ENCODE results near the gene PDE4D. TPM values are rescaled to one million over a fixed set of nuclear protein-coding genes. Genes with fewer than 3 reads are reported as not detected.

Gene PDE4D
- total RNA-seq, 1 experiment from 2014 or later: 2.1 TPM

DNA sequence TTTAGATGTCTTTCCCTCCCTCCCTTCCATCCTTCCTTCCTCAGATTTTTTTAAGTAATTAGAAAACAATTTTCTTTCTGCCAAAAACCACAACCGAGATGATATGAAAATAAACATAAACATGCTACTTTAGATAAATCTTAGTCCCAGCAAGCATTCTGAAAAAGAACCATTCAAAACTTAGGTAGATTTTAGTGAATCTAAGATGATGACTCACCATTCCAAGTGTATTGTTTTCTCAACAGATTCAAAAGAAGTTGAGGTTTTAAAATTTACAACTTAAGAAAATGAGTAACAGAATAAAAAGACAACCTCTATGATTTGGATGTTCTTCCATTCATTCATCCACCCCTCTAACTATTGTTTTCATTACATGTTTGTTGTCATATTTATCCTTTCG, 465.1 kb downstream of the PDE4D start:
- Histone ChIP-seq H2AK5ac (ENCODE audit: insufficient read length, low read length) (no peak overlapping the region), H3K4me1 (ENCODE audit: insufficient read depth, low read length) (no peaks in the 10 kb centered on the region), H3K79me2 (ENCODE audit: insufficient read depth, low read length) (no peaks in the 10 kb centered on the region), H3K14ac (ENCODE audit: insufficient read depth, low read length) (no peak overlapping the region), H3K9me3 (ENCODE audit: control insufficient read depth, low read depth, low read length) (no peaks in the 10 kb centered on the region), H2BK15ac (ENCODE audit: low read depth, low read length) (no peak overlapping the region), H3K9ac (ENCODE audit: extremely low read depth, insufficient read length, low read length) (no peak overlapping the region), H3K56ac (ENCODE audit: insufficient read length, low read depth, low read length) (no peak overlapping the region), H3K23ac (ENCODE audit: insufficient read length, low read depth, low read length) (no peak overlapping the region), H3K79me1 (ENCODE audit: insufficient read depth, low read depth, low read length, poor library complexity, severe bottlenecking) (no peaks in the 10 kb centered on the region), H3K27ac (ENCODE audit: insufficient read length, low read depth, low read length) (no peak overlapping the region), H4K5ac (ENCODE audit: insufficient read length, low read depth, low read length) (no peak overlapping the region), H2BK5ac (ENCODE audit: insufficient read length, low read length) (no peak overlapping the region), H4K20me1 (ENCODE audit: control insufficient read depth, insufficient read depth, insufficient read length) (no peaks in the 10 kb centered on the region), H3K27me3 (ENCODE audit: insufficient read depth, low read length) (no peaks in the 10 kb centered on the region), H4K91ac (ENCODE audit: insufficient read length, low read depth, low read length) (no peak overlapping the region), H2BK120ac (ENCODE audit: low read depth, low read length, poor library complexity, severe bottlenecking) (no peak overlapping the region), H2AFZ (ENCODE audit: low read length) (no peak overlapping the region), H3T11ph (ENCODE audit: low read length) (no peak overlapping the region), H2BK20ac (ENCODE audit: low read depth, low read length, poor library complexity, severe bottlenecking) (no peak overlapping the region), H4K8ac (replicated peaks; ENCODE audit: insufficient read length, low read depth, low read length) (no peak overlapping the region), H3K4ac (ENCODE audit: low read depth, low read length) (no peak overlapping the region), H2BK12ac (ENCODE audit: insufficient read length, low read depth, low read length) (no peak overlapping the region), H3K4me2 (ENCODE audit: insufficient read depth, insufficient read length, low read length) (no peak overlapping the region), H3K18ac (ENCODE audit: insufficient read length, low read depth, low read length) (no peak overlapping the region), H3K23me2 (ENCODE audit: insufficient read length, low read depth, low read length, poor library complexity, severe bottlenecking) (no peaks in the 10 kb centered on the region)
- TF ChIP-seq, protein P1, sequence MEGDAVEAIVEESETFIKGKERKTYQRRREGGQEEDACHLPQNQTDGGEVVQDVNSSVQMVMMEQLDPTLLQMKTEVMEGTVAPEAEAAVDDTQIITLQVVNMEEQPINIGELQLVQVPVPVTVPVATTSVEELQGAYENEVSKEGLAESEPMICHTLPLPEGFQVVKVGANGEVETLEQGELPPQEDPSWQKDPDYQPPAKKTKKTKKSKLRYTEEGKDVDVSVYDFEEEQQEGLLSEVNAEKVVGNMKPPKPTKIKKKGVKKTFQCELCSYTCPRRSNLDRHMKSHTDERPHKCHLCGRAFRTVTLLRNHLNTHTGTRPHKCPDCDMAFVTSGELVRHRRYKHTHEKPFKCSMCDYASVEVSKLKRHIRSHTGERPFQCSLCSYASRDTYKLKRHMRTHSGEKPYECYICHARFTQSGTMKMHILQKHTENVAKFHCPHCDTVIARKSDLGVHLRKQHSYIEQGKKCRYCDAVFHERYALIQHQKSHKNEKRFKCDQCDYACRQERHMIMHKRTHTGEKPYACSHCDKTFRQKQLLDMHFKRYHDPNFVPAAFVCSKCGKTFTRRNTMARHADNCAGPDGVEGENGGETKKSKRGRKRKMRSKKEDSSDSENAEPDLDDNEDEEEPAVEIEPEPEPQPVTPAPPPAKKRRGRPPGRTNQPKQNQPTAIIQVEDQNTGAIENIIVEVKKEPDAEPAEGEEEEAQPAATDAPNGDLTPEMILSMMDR (conservative IDR thresholded peaks at IDR 0.05): no peak
- no peaks in the 10 kb centered on the region for H3K9me3 Mint-ChIP-seq
- H3K4me1 Mint-ChIP-seq: peaks cover 6% of the 10 kb centered on the region in 2 experiments; a peak in 2 of 4 replicates
- H3K36me3 Mint-ChIP-seq (ENCODE audit: insufficient read depth in 1 of 3, low read depth in 3 of 3): no peaks in the 10 kb centered on the region
- DNase-seq: no peak
- no CpG with 5 or more reads among the region's 2 CpGs for WGBS (ENCODE audit: extremely low coverage, insufficient read length, low lambda C conversion rate)
- no peak overlapping the region for H3K27ac Mint-ChIP-seq
- H3K27me3 Mint-ChIP-seq (ENCODE audit: low read depth): no peaks in the 10 kb centered on the region
- H3K4me3 Mint-ChIP-seq: no peak overlapping the region
